HG03354 (cell line): ENCODE data around the gene LPCAT1.
A peak's percentile ranks its signal among the peaks of the same experiment; 100 is the strongest.
"Not testable (repeated sequence)": the region's sequence is repeated elsewhere in the genome, so short reads cannot be mapped to it uniquely, and the experiment has no call there.

Experiments used
- ATAC-seq: cut with Tn5 transposase; IDR thresholded peaks from one replicate; pipeline ENCODE4 v1.9.1; 2021; ENCODE audit warnings: mild to moderate bottlenecking; ENCODE audit not compliant: unreplicated experiment, poor library complexity, severe bottlenecking

Gene LPCAT1

GRCh38 chr5:1543398-1544293, 19.9 kb upstream of the LPCAT1 start:
- no peak for ATAC-seq

- no peak for ATAC-seq
Observed at GRCh38 chr5:1542781-1543180, 19.0 kb upstream of the LPCAT1 start.

- ATAC-seq = no peak
Observed at GRCh38 chr5:1541702-1542400, 18.1 kb upstream of the LPCAT1 start.

GRCh38 chr5:1540831-1541701, 17.3 kb upstream of the LPCAT1 start:
- ATAC-seq = no peak

GRCh38 chr5:1540166-1540565, 16.4 kb upstream of the LPCAT1 start:
- ATAC-seq = no peak

GRCh38 chr5:1539393-1540161, 15.8 kb upstream of the LPCAT1 start:
- not testable (repeated sequence) for ATAC-seq

GRCh38 chr5:1538741-1539392, 15.1 kb upstream of the LPCAT1 start:
- no peak for ATAC-seq

- no peak for ATAC-seq
Observed at GRCh38 chr5:1538276-1538675, 14.5 kb upstream of the LPCAT1 start.

- ATAC-seq = no peak
Observed at GRCh38 chr5:1537603-1538154, 13.9 kb upstream of the LPCAT1 start.

- peak; percentile 19 for ATAC-seq
Observed at GRCh38 chr5:1536871-1537602, 13.3 kb upstream of the LPCAT1 start.

- peak; percentile 97 for ATAC-seq
Observed at GRCh38 chr5:1536322-1536845, 12.6 kb upstream of the LPCAT1 start.

GRCh38 chr5:1535646-1536045, 11.9 kb upstream of the LPCAT1 start:
- no peak for ATAC-seq

GRCh38 chr5:1532384-1532783, 8.6 kb upstream of the LPCAT1 start:
- no peak for ATAC-seq

GRCh38 chr5:1529498-1529897, 5.7 kb upstream of the LPCAT1 start:
- ATAC-seq = no peak

- no peak for ATAC-seq
Observed at GRCh38 chr5:1527533-1528205, 3.9 kb upstream of the LPCAT1 start.

- ATAC-seq = no peak
Observed at GRCh38 chr5:1526681-1527131, 2.9 kb upstream of the LPCAT1 start.

- no peak for ATAC-seq
Observed at GRCh38 chr5:1526190-1526631, 2.5 kb upstream of the LPCAT1 start.
